PC-3 (cell line): ENCODE measurements around the gene PDZRN3. TPM values are rescaled to one million over a fixed set of nuclear protein-coding genes. Genes with fewer than 3 reads are reported as not detected.

Experiments
- ATAC-seq: fragments of 200-7000 bp; cut with Tn5 transposase; 2 replicates; pipeline ENCODE4 v1.9.1; 2020; ENCODE audit warnings: mild to moderate bottlenecking, moderate library complexity
- BruUV-seq: library from RNA; stranded (reverse); fragments of 400-500 nt; replicated peaks from 2 replicates; lab custom pipeline; 2021; lab: Mats Ljungman, UMichigan
- CTCF ChIA-PET: fragments of 300-600 bp; sonication (Branson Sonifier 250); formaldehyde crosslinking; loops from one replicate; lab custom pipeline; 2022; ENCODE audit warnings: antibody characterized with exemption; lab: Charles Lee
- POLR2A ChIA-PET: fragments of 300-600 bp; sonication (Branson Sonifier 250); formaldehyde crosslinking; loops from one replicate; lab custom pipeline; 2022; ENCODE audit warnings: antibody characterized with exemption; ENCODE audit not compliant: unreplicated experiment; lab: Charles Lee
- DNase-seq: peaks from one replicate; pipeline ENCODE4 v3.0.0-alpha.2; 2015
- H2AFZ ChIP-seq: fragments of 300-600 bp; sonication (generic); 2 replicates; pipeline ENCODE4 v1.6.0; 2016; ENCODE audit warnings: antibody characterized with exemption, low read length
- H3F3A ChIP-seq: fragments of 300-600 bp; sonication (generic); one replicate; pipeline ENCODE4 v1.6.0; 2017; ENCODE audit warnings: antibody characterized with exemption, low read length, control low read depth, mild to moderate bottlenecking; ENCODE audit not compliant: unreplicated experiment
- H3K27ac ChIP-seq: fragments of 300-600 bp; sonication (generic); 2 replicates; pipeline ENCODE4 v1.5.1; 2016; ENCODE audit warnings: mild to moderate bottlenecking, low read length
- H3K27me3 ChIP-seq: fragments of 300-600 bp; sonication (generic); 2 replicates; pipeline ENCODE4 v1.6.1; 2016; ENCODE audit warnings: low read length, mixed read lengths
- H3K36me3 ChIP-seq: fragments of 300-600 bp; sonication (generic); 2 replicates; pipeline ENCODE4 v1.6.1; 2016; ENCODE audit warnings: low read depth, mixed run types, low read length, mixed read lengths
- H3K4me1 ChIP-seq: fragments of 300-600 bp; sonication (generic); 2 replicates; pipeline ENCODE4 v1.5.1; 2016; ENCODE audit warnings: low read length; ENCODE audit not compliant: insufficient read depth
- H3K4me2 ChIP-seq: fragments of 300-600 bp; sonication (generic); 2 replicates; pipeline ENCODE4 v1.6.0; 2016; ENCODE audit warnings: low read length
- H3K4me3 ChIP-seq: fragments of 300-600 bp; sonication (generic); 2 replicates; pipeline ENCODE4 v1.5.1; 2016; ENCODE audit warnings: mild to moderate bottlenecking, low read length, mixed read lengths
- H3K79me2 ChIP-seq: fragments of 300-600 bp; sonication (generic); 2 replicates; pipeline ENCODE4 v1.6.1; 2017; ENCODE audit warnings: low read length, mixed read lengths
- H3K9ac ChIP-seq: fragments of 300-600 bp; sonication (generic); 2 replicates; pipeline ENCODE4 v1.6.0; 2016; ENCODE audit warnings: mild to moderate bottlenecking, low read length
- H3K9me2 ChIP-seq: fragments of 300-600 bp; sonication (generic); replicated peaks from 2 replicates; pipeline ENCODE4 v1.6.1; 2016; ENCODE audit warnings: mixed run types, low read length, mixed read lengths
- H3K9me3 ChIP-seq: fragments of 300-600 bp; sonication (generic); 2 replicates; pipeline ENCODE4 v1.6.1; 2016; ENCODE audit warnings: low read length, mixed read lengths
- H4K20me1 ChIP-seq: fragments of 300-600 bp; sonication (generic); 2 replicates; pipeline ENCODE4 v1.6.1; 2016; ENCODE audit warnings: low read length, mixed read lengths
- CTCF ChIP-seq: fragments of 300-600 bp; sonication (generic); conservative IDR thresholded peaks from 2 replicates; pipeline ENCODE4 v1.5.1; 2017; ENCODE audit warnings: antibody characterized with exemption, low read depth, mild to moderate bottlenecking, low read length
- EZH2 ChIP-seq: fragments of 300-600 bp; sonication (generic); IDR thresholded peaks from one replicate; pipeline ENCODE4 v1.6.1; 2017; ENCODE audit warnings: antibody characterized with exemption, mild to moderate bottlenecking, low read length; ENCODE audit not compliant: unreplicated experiment
- EZH2phosphoT487 ChIP-seq: fragments of 300-600 bp; sonication (generic); IDR thresholded peaks from 2 replicates; pipeline ENCODE4 v1.6.1; 2018; ENCODE audit warnings: mild to moderate bottlenecking, antibody characterized with exemption, low read length, borderline replicate concordance
- intact Hi-C: fragments of 100-400 bp; cut with micrococcal nuclease; formaldehyde crosslinking; loops from 2 replicates; pipeline ENCODE4 v1.9.0; 2023
- total RNA-seq: library from RNA; depleted of rRNA; stranded (reverse); fragments of >200 nt; gene quantifications from 2 replicates; pipeline ENCODE4 v1.2.3, GENCODE V29; 2014

PDZRN3 gene
- total RNA-seq, 1 experiment from 2014 or later: not detected

- H3K27me3 ChIP-seq: peaks cover 13% of the 10 kb centered on the region
Observed at GRCh38 chr3:73503781-73504180, 121.0 kb downstream of the PDZRN3 start.

GRCh38 chr3:73502609-73503583, 121.8 kb downstream of the PDZRN3 start:
- CTCF ChIA-PET: no interaction called here
- no peak overlapping the region for H3K27ac ChIP-seq
- DNase-seq: peak; percentile 65

More at GRCh38 chr3:73503781-73504180, 121.0 kb downstream of the PDZRN3 start:
- CTCF ChIA-PET: no interaction called here
- Histone ChIP-seq H3K4me1 (no peaks in the 10 kb centered on the region), H3K9me2 (no peaks in the 10 kb centered on the region), H3K9me3 (no peaks in the 10 kb centered on the region), H3K36me3 (no peaks in the 10 kb centered on the region), H3K9ac (no peak overlapping the region), H3K27ac (no peak overlapping the region), H3K4me2 (no peak overlapping the region), H3K4me3 (no peak overlapping the region), H4K20me1 (no peaks in the 10 kb centered on the region), H3K79me2 (no peaks in the 10 kb centered on the region), H2AFZ (no peak overlapping the region), H3F3A (no peaks in the 10 kb centered on the region)
- DNase-seq: no peak
- POLR2A ChIA-PET: no interaction called here
- TF ChIP-seq EZH2phosphoT487 (no peak), EZH2 (no peak), CTCF (no peak)
- BruUV-seq: no TSS peak
- intact Hi-C loops: loop anchor here (5.0 kb wide), 1 partner anchor 46 kb away; no protein-coding TSS in a partner anchor
- no peak for ATAC-seq

More at GRCh38 chr3:73502609-73503583, 121.8 kb downstream of the PDZRN3 start:
- intact Hi-C loops: loop anchor here (1.0 to 5.0 kb wide), 2 partner anchors 46 to 402 kb away; no protein-coding TSS in a partner anchor
- no peaks in the 10 kb centered on the region for H4K20me1 ChIP-seq
- POLR2A ChIA-PET: no interaction called here
- no peak overlapping the region for H2AFZ ChIP-seq
- TF ChIP-seq CTCF (peak; percentile 91), EZH2phosphoT487 (no peak)
- BruUV-seq: no TSS peak
- peak; percentile 74 for ATAC-seq
- no peak overlapping the region for H3K9ac ChIP-seq
- H3K9me2 ChIP-seq: no peaks in the 10 kb centered on the region
- H3K36me3 ChIP-seq: no peaks in the 10 kb centered on the region
- no peaks in the 10 kb centered on the region for H3K79me2 ChIP-seq
- H3K9me3 ChIP-seq: no peaks in the 10 kb centered on the region
- H3K27me3 ChIP-seq: peaks cover 13% of the 10 kb centered on the region
- H3K4me3 ChIP-seq: no peak overlapping the region
- no peak overlapping the region for H3K4me2 ChIP-seq
- H3F3A ChIP-seq: no peaks in the 10 kb centered on the region
- no peaks in the 10 kb centered on the region for H3K4me1 ChIP-seq
